Smooth muscle cell (in vitro differentiated cells): ENCODE data around the gene SPATA13. TPM values are rescaled to one million over a fixed set of nuclear protein-coding genes. Genes with fewer than 3 reads are reported as not detected.
"Not testable (repeated sequence)": the region's sequence is repeated elsewhere in the genome, so short reads cannot be mapped to it uniquely, and the experiment has no call there.

Experiments used
- DNase-seq: peaks from one replicate; lab custom pipeline; 2025; ENCODE audit not compliant: unreplicated experiment; lab: John Stamatoyannopoulos, UW
- H2AFZ ChIP-seq: fragments of 200-600 bp; sonication (generic); 2 replicates; pipeline ENCODE4 v1.6.0; 2016; ENCODE audit warnings: antibody characterized with exemption, low read depth, mild to moderate bottlenecking
- H3F3A ChIP-seq: fragments of 200-600 bp; sonication (generic); 2 replicates; pipeline ENCODE4 v1.6.0; 2017; ENCODE audit warnings: antibody characterized with exemption, low read depth
- H3K27ac ChIP-seq: fragments of 200-600 bp; sonication (generic); 2 replicates; pipeline ENCODE4 v1.5.1; 2016; ENCODE audit warnings: low read depth, mild to moderate bottlenecking
- H3K27me3 ChIP-seq: fragments of 200-600 bp; sonication (generic); 2 replicates; pipeline ENCODE4 v1.6.1; 2016; ENCODE audit warnings: low read depth, mild to moderate bottlenecking
- H3K36me3 ChIP-seq: fragments of 200-600 bp; sonication (generic); 2 replicates; pipeline ENCODE4 v1.5.1; 2016; ENCODE audit warnings: low read depth
- H3K4me1 ChIP-seq: fragments of 200-600 bp; sonication (generic); 2 replicates; pipeline ENCODE4 v1.5.1; 2016; ENCODE audit warnings: low read depth
- H3K4me2 ChIP-seq: fragments of 200-600 bp; sonication (generic); 2 replicates; pipeline ENCODE4 v1.6.0; 2016; ENCODE audit warnings: mild to moderate bottlenecking
- H3K4me3 ChIP-seq: fragments of 200-600 bp; sonication (generic); 2 replicates; pipeline ENCODE4 v1.5.1; 2016; ENCODE audit warnings: mild to moderate bottlenecking
- H3K79me2 ChIP-seq: fragments of 200-600 bp; sonication (generic); 2 replicates; pipeline ENCODE4 v1.6.0; 2016; ENCODE audit warnings: low read depth, mild to moderate bottlenecking
- H3K9ac ChIP-seq: fragments of 200-600 bp; sonication (generic); 2 replicates; pipeline ENCODE4 v1.6.0; 2016; ENCODE audit warnings: low read depth
- H3K9me3 ChIP-seq: fragments of 200-600 bp; sonication (generic); replicated peaks from 2 replicates; pipeline ENCODE4 v1.5.1; 2016; ENCODE audit warnings: low read depth
- H4K20me1 ChIP-seq: fragments of 200-600 bp; sonication (generic); 2 replicates; pipeline ENCODE4 v1.6.0; 2016; ENCODE audit warnings: low read depth
- CTCF ChIP-seq: fragments of 200-600 bp; sonication (generic); IDR thresholded peaks from 2 replicates; pipeline ENCODE4 v1.5.1; 2017; ENCODE audit warnings: borderline replicate concordance, mild to moderate bottlenecking, antibody characterized with exemption; ENCODE audit not compliant: insufficient read depth, poor library complexity, severe bottlenecking
- WGBS: methylation state at CpG from one replicate; pipeline ENCODE4 v1.1.7; 2016; ENCODE audit warnings: low lambda C conversion rate; 5-methylcytosine and 5-hydroxymethylcytosine counted together
- polyA plus RNA-seq: library from polyadenylated mRNA; unstranded; fragments of >200 nt; fragmentation: Nextera tagmentation; extraction: Ambion mirVana; gene quantifications from 2 replicates; pipeline ENCODE4 v1.2.1, GENCODE V29; 2016
- total RNA-seq: library from RNA; depleted of rRNA; stranded (reverse); fragments of >200 nt; gene quantifications from 2 replicates; pipeline ENCODE4 v1.2.3, GENCODE V29; 2014

The SPATA13 gene
- total and polyA plus RNA-seq, 2 experiments from 2014 or later = 7.1 to 16.6 TPM

GRCh38 chr13:24341439-24341838 is 180.9 kb downstream of the SPATA13 start:
- Histone ChIP-seq H3K79me2 (no peaks in the 10 kb centered on the region), H3K9ac (no peak overlapping the region), H3K27ac (no peak overlapping the region), H3K4me1 (no peaks in the 10 kb centered on the region), H3F3A (no peaks in the 10 kb centered on the region), H3K36me3 (no peaks in the 10 kb centered on the region), H4K20me1 (no peaks in the 10 kb centered on the region), H2AFZ (no peak overlapping the region), H3K27me3 (no peaks in the 10 kb centered on the region), H3K4me2 (no peak overlapping the region), H3K9me3 (no peaks in the 10 kb centered on the region), H3K4me3 (no peak overlapping the region)
- DNase-seq = no peak
- WGBS = 77% methylated on average over 3 of the region's 3 CpGs
- TF ChIP-seq CTCF = no peak

DNA sequence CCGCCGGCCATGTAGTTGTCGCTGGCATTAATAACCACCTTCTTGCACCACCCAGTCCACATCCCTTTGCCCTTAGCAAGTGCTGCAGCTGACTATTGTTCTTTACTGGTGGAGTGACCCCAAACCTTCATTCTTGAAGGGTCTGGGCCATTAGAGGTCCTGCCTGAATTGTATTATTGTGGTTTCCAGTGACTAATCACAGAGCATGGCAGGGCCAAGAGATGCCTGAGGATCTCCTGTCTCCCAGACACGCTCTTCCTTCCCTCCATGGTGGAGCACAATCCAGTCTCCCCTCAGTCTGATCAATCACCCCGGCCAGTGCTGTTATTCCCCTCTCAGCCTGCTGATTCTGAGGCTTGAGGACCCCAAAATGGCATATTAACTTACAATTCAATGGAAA is 187.9 kb downstream of the SPATA13 start:
- no peak for TF ChIP-seq CTCF
- no peak overlapping the region for H3K27ac ChIP-seq
- no peak overlapping the region for H3K4me3 ChIP-seq
- no peaks in the 10 kb centered on the region for H4K20me1 ChIP-seq
- H3F3A ChIP-seq = no peaks in the 10 kb centered on the region
- DNase-seq = no peak
- WGBS = 94% methylated on average over 5 of the region's 5 CpGs
- H2AFZ ChIP-seq = no peak overlapping the region
- H3K9ac ChIP-seq = no peak overlapping the region
- no peaks in the 10 kb centered on the region for H3K4me1 ChIP-seq
- H3K4me2 ChIP-seq = no peak overlapping the region
- H3K27me3 ChIP-seq = no peaks in the 10 kb centered on the region
- H3K9me3 ChIP-seq = no peaks in the 10 kb centered on the region
- H3K79me2 ChIP-seq = no peaks in the 10 kb centered on the region
- no peaks in the 10 kb centered on the region for H3K36me3 ChIP-seq

GRCh38 chr13:24348797-24349515 is 188.4 kb downstream of the SPATA13 start:
- no peak overlapping the region for H2AFZ ChIP-seq

GRCh38 chr13:24349778-24350664 is 189.5 kb downstream of the SPATA13 start:
- not testable (repeated sequence) for H3K27ac ChIP-seq, H3K79me2 ChIP-seq, H3K9me3 ChIP-seq, H3F3A ChIP-seq, H2AFZ ChIP-seq, DNase-seq, H3K4me3 ChIP-seq, H3K4me1 ChIP-seq, H3K4me2 ChIP-seq, H3K27me3 ChIP-seq, H3K36me3 ChIP-seq, H4K20me1 ChIP-seq, H3K9ac ChIP-seq
- 80% methylated on average over 3 of the region's 3 CpGs for WGBS

More at GRCh38 chr13:24348797-24349515, 188.4 kb downstream of the SPATA13 start:
- no peaks in the 10 kb centered on the region for H3K4me1 ChIP-seq
- no peaks in the 10 kb centered on the region for H3F3A ChIP-seq
- no peaks in the 10 kb centered on the region for H3K9me3 ChIP-seq
- no peak overlapping the region for H3K9ac ChIP-seq
- H3K4me2 ChIP-seq = no peak overlapping the region
- H3K27me3 ChIP-seq = no peaks in the 10 kb centered on the region
- H4K20me1 ChIP-seq = no peaks in the 10 kb centered on the region
- DNase-seq = no peak
- no peak overlapping the region for H3K27ac ChIP-seq
- no peak for TF ChIP-seq CTCF
- H3K79me2 ChIP-seq = no peaks in the 10 kb centered on the region
- H3K36me3 ChIP-seq = no peaks in the 10 kb centered on the region
- no peak overlapping the region for H3K4me3 ChIP-seq
- 81% methylated on average over 6 of the region's 6 CpGs for WGBS
